Measurements from ENCODE around the gene PLK3.
A peak's percentile ranks its signal among the peaks of the same experiment; 100 is the strongest.
"Not testable (repeated sequence)": the region's sequence is repeated elsewhere in the genome, so short reads cannot be mapped to it uniquely, and the experiment has no call there.

The PLK3 gene

GRCh38 chr1:44786841-44787426 lies 13.2 kb upstream of the PLK3 start:
- DNase-seq = no peak
- no peaks in the 10 kb centered on the region for H3K27me3 ChIP-seq (replicated peaks; ENCODE audit: control insufficient read depth, insufficient read depth, low read length, poor library complexity, severe bottlenecking)
- H3K4me1 ChIP-seq (ENCODE audit: control insufficient read depth, insufficient read depth, low read length, poor library complexity, severe bottlenecking) = peaks cover 28% of the 10 kb centered on the region
- peak overlapping the region; percentile 38 for H3K27ac ChIP-seq (ENCODE audit: insufficient read depth, low read length, poor library complexity, severe bottlenecking)
- H3K9me3 ChIP-seq (ENCODE audit: control insufficient read depth, low read length) = no peaks in the 10 kb centered on the region
- no peaks in the 10 kb centered on the region for H3K36me3 ChIP-seq (ENCODE audit: control insufficient read depth, insufficient read depth, low read length)
- H3K4me3 ChIP-seq (ENCODE audit: insufficient read depth, low read depth, low read length, poor library complexity, severe bottlenecking) = no peak overlapping the region

GRCh38 chr1:44787506-44787905 lies 12.7 kb upstream of the PLK3 start:
- Histone ChIP-seq H3K27me3 (replicated peaks; ENCODE audit: control insufficient read depth, insufficient read depth, low read length, poor library complexity, severe bottlenecking) (no peaks in the 10 kb centered on the region), H3K27ac (ENCODE audit: insufficient read depth, low read length, poor library complexity, severe bottlenecking) (no peak overlapping the region), H3K4me1 (ENCODE audit: control insufficient read depth, insufficient read depth, low read length, poor library complexity, severe bottlenecking) (peaks cover 28% of the 10 kb centered on the region), H3K9me3 (ENCODE audit: control insufficient read depth, low read length) (no peaks in the 10 kb centered on the region), H3K4me3 (ENCODE audit: insufficient read depth, low read depth, low read length, poor library complexity, severe bottlenecking) (no peak overlapping the region), H3K36me3 (ENCODE audit: control insufficient read depth, insufficient read depth, low read length) (no peaks in the 10 kb centered on the region)
- DNase-seq = no peak

GRCh38 chr1:44788120-44788860 lies 11.9 kb upstream of the PLK3 start, which contains the start of gene BEST4:
Gene BEST4 (minus strand): TSS chr1:44788170. CDS start chr1:44787705, 465 bp downstream.
- no peaks in the 10 kb centered on the region for H3K9me3 ChIP-seq (ENCODE audit: control insufficient read depth, low read length)
- no peaks in the 10 kb centered on the region for H3K27me3 ChIP-seq (replicated peaks; ENCODE audit: control insufficient read depth, insufficient read depth, low read length, poor library complexity, severe bottlenecking)
- H3K4me1 ChIP-seq (ENCODE audit: control insufficient read depth, insufficient read depth, low read length, poor library complexity, severe bottlenecking) = peaks cover 28% of the 10 kb centered on the region
- no peaks in the 10 kb centered on the region for H3K36me3 ChIP-seq (ENCODE audit: control insufficient read depth, insufficient read depth, low read length)
- DNase-seq = no peak
- no peak within 1 kb of the TSS for H3K4me3 ChIP-seq (ENCODE audit: insufficient read depth, low read depth, low read length, poor library complexity, severe bottlenecking)
- no peak within 1 kb of the TSS for H3K27ac ChIP-seq (ENCODE audit: insufficient read depth, low read length, poor library complexity, severe bottlenecking)

- no peak for DNase-seq
These were observed 9.0 kb upstream of the PLK3 start for GRCh38 chr1:44790968-44791801.

GRCh38 chr1:44792736-44793502 lies 7.3 kb upstream of the PLK3 start:
- H3K36me3 ChIP-seq (ENCODE audit: control insufficient read depth, insufficient read depth, low read length) = no peaks in the 10 kb centered on the region
- no peak overlapping the region for H3K4me3 ChIP-seq (ENCODE audit: insufficient read depth, low read depth, low read length, poor library complexity, severe bottlenecking)
- H3K9me3 ChIP-seq (ENCODE audit: control insufficient read depth, low read length) = no peaks in the 10 kb centered on the region
- H3K27ac ChIP-seq (ENCODE audit: insufficient read depth, low read length, poor library complexity, severe bottlenecking) = no peak overlapping the region
- no peaks in the 10 kb centered on the region for H3K27me3 ChIP-seq (replicated peaks; ENCODE audit: control insufficient read depth, insufficient read depth, low read length, poor library complexity, severe bottlenecking)
- no peaks in the 10 kb centered on the region for H3K4me1 ChIP-seq (ENCODE audit: control insufficient read depth, insufficient read depth, low read length, poor library complexity, severe bottlenecking)
- DNase-seq = no peak

More at GRCh38 chr1:44790968-44791801, 9.0 kb upstream of the PLK3 start:
- Histone ChIP-seq H3K9me3 (ENCODE audit: control insufficient read depth, low read length) (no peaks in the 10 kb centered on the region), H3K27ac (ENCODE audit: insufficient read depth, low read length, poor library complexity, severe bottlenecking) (no peak overlapping the region), H3K36me3 (ENCODE audit: control insufficient read depth, insufficient read depth, low read length) (no peaks in the 10 kb centered on the region), H3K4me3 (ENCODE audit: insufficient read depth, low read depth, low read length, poor library complexity, severe bottlenecking) (no peak overlapping the region), H3K27me3 (replicated peaks; ENCODE audit: control insufficient read depth, insufficient read depth, low read length, poor library complexity, severe bottlenecking) (no peaks in the 10 kb centered on the region), H3K4me1 (ENCODE audit: control insufficient read depth, insufficient read depth, low read length, poor library complexity, severe bottlenecking) (peaks cover 5% of the 10 kb centered on the region)

- peaks cover 14% of the 10 kb centered on the region for H3K4me1 ChIP-seq (ENCODE audit: control insufficient read depth, insufficient read depth, low read length, poor library complexity, severe bottlenecking)
- not testable (repeated sequence) for H3K9me3 ChIP-seq (ENCODE audit: control insufficient read depth, low read length); H3K27ac ChIP-seq (ENCODE audit: insufficient read depth, low read length, poor library complexity, severe bottlenecking); DNase-seq; H3K4me3 ChIP-seq (ENCODE audit: insufficient read depth, low read depth, low read length, poor library complexity, severe bottlenecking); H3K36me3 ChIP-seq (ENCODE audit: control insufficient read depth, insufficient read depth, low read length); H3K27me3 ChIP-seq (replicated peaks; ENCODE audit: control insufficient read depth, insufficient read depth, low read length, poor library complexity, severe bottlenecking)
These were observed 2.3 kb upstream of the PLK3 start for GRCh38 chr1:44797886-44798285.

GRCh38 chr1:44798481-44799365 lies 1.5 kb upstream of the PLK3 start:
- no peak overlapping the region for H3K27ac ChIP-seq (ENCODE audit: insufficient read depth, low read length, poor library complexity, severe bottlenecking)
- no peaks in the 10 kb centered on the region for H3K27me3 ChIP-seq (replicated peaks; ENCODE audit: control insufficient read depth, insufficient read depth, low read length, poor library complexity, severe bottlenecking)
- H3K9me3 ChIP-seq (ENCODE audit: control insufficient read depth, low read length) = no peaks in the 10 kb centered on the region
- H3K4me3 ChIP-seq (ENCODE audit: insufficient read depth, low read depth, low read length, poor library complexity, severe bottlenecking) = no peak overlapping the region
- H3K4me1 ChIP-seq (ENCODE audit: control insufficient read depth, insufficient read depth, low read length, poor library complexity, severe bottlenecking) = peaks cover 22% of the 10 kb centered on the region
- H3K36me3 ChIP-seq (ENCODE audit: control insufficient read depth, insufficient read depth, low read length) = peaks cover 13% of the 10 kb centered on the region
- no peak for DNase-seq

GRCh38 chr1:44801491-44802305 lies 1.5 kb downstream of the PLK3 start:
- Histone ChIP-seq H3K27ac (ENCODE audit: insufficient read depth, low read length, poor library complexity, severe bottlenecking) (peak overlapping the region; percentile 95), H3K4me1 (ENCODE audit: control insufficient read depth, insufficient read depth, low read length, poor library complexity, severe bottlenecking) (peaks cover 37% of the 10 kb centered on the region)
- DNase-seq = peak in 2 of 3 donors; percentile 14 to 26

More at GRCh38 chr1:44801491-44802305, 1.5 kb downstream of the PLK3 start:
- Histone ChIP-seq H3K4me3 (ENCODE audit: insufficient read depth, low read depth, low read length, poor library complexity, severe bottlenecking) (peak overlapping the region; percentile 99), H3K27me3 (replicated peaks; ENCODE audit: control insufficient read depth, insufficient read depth, low read length, poor library complexity, severe bottlenecking) (no peaks in the 10 kb centered on the region), H3K36me3 (ENCODE audit: control insufficient read depth, insufficient read depth, low read length) (peaks cover 40% of the 10 kb centered on the region), H3K9me3 (ENCODE audit: control insufficient read depth, low read length) (no peaks in the 10 kb centered on the region)

Measured in effector memory CD4-positive, alpha-beta T cell (primary cell).